Right forelimb (tissue), 1 donor: ENCODE data around the gene ARHGEF33.

Experiments
- DNase-seq: peaks from one replicate; pipeline ENCODE4 v3.0.0-alpha.2; 2018

ARHGEF33 gene

GRCh38 chr2:38889575-38889974 is at the start of gene ARHGEF33:
ARHGEF33 (plus strand) TSS chr2:38889875; CDS start chr2:38919448, 29,573 bp downstream.
- no peak for DNase-seq

- DNase-seq: no peak
These were observed 39.6 kb upstream of the ARHGEF33 start for GRCh38 chr2:38850045-38850444.

GRCh38 chr2:38856165-38856564 is 33.5 kb upstream of the ARHGEF33 start:
- no peak for DNase-seq

- no peak for DNase-seq
These were observed 27.2 kb upstream of the ARHGEF33 start for GRCh38 chr2:38862476-38862875.

GRCh38 chr2:38863061-38863695 is 26.5 kb upstream of the ARHGEF33 start:
- no peak for DNase-seq

- no peak for DNase-seq
These were observed 22.8 kb upstream of the ARHGEF33 start for GRCh38 chr2:38866773-38867443.

- DNase-seq: no peak
These were observed 18.2 kb upstream of the ARHGEF33 start for GRCh38 chr2:38871432-38871831.

GRCh38 chr2:38873763-38874162 is 15.9 kb upstream of the ARHGEF33 start:
- no peak for DNase-seq

GRCh38 chr2:38875227-38875575 is 14.5 kb upstream of the ARHGEF33 start:
- no peak for DNase-seq

GRCh38 chr2:38875576-38876367 is 13.9 kb upstream of the ARHGEF33 start, which contains the start of the genes DHX57 and MORN2:
DHX57 (minus strand) TSS chr2:38875934; CDS start chr2:38868405, 7,529 bp downstream.
MORN2 (plus strand) TSS chr2:38875976.
- peak; percentile 93 for DNase-seq

- no peak for DNase-seq
These were observed 13.3 kb upstream of the ARHGEF33 start for GRCh38 chr2:38876407-38876806.

GRCh38 chr2:38886063-38886462 is 3.6 kb upstream of the ARHGEF33 start:
- no peak for DNase-seq

- DNase-seq: no peak
These were observed 2.3 kb upstream of the ARHGEF33 start for GRCh38 chr2:38887347-38887746.

GRCh38 chr2:38887902-38888554 is 1.6 kb upstream of the ARHGEF33 start:
- DNase-seq: no peak

- DNase-seq: no peak
These were observed 630 bp upstream of the ARHGEF33 start for GRCh38 chr2:38889045-38889444.

- DNase-seq: no peak
These were observed 3.1 kb downstream of the ARHGEF33 start for GRCh38 chr2:38892819-38893218.

GRCh38 chr2:38898256-38898655 is 8.6 kb downstream of the ARHGEF33 start:
- DNase-seq: no peak

GRCh38 chr2:38900726-38901125 is 11.1 kb downstream of the ARHGEF33 start:
- no peak for DNase-seq

- DNase-seq: no peak
These were observed 15.6 kb downstream of the ARHGEF33 start for GRCh38 chr2:38905251-38905650.

GRCh38 chr2:38907242-38907641 is 17.6 kb downstream of the ARHGEF33 start:
- DNase-seq: no peak

GRCh38 chr2:38907743-38908562 is 18.3 kb downstream of the ARHGEF33 start:
- DNase-seq: no peak

GRCh38 chr2:38909872-38910271 is 20.2 kb downstream of the ARHGEF33 start:
- DNase-seq: no peak
